HG03025 (cell line): ENCODE results near the gene CDC27.
"Not testable (repeated sequence)": the region's sequence is repeated elsewhere in the genome, so short reads cannot be mapped to it uniquely, and the experiment has no call there.

Source experiments
- ATAC-seq: cut with Tn5 transposase; IDR thresholded peaks from one replicate; pipeline ENCODE4 v1.9.1; 2021; ENCODE audit warnings: mild to moderate bottlenecking, moderate library complexity; ENCODE audit not compliant: unreplicated experiment, low FRiP score

CDC27 gene

DNA sequence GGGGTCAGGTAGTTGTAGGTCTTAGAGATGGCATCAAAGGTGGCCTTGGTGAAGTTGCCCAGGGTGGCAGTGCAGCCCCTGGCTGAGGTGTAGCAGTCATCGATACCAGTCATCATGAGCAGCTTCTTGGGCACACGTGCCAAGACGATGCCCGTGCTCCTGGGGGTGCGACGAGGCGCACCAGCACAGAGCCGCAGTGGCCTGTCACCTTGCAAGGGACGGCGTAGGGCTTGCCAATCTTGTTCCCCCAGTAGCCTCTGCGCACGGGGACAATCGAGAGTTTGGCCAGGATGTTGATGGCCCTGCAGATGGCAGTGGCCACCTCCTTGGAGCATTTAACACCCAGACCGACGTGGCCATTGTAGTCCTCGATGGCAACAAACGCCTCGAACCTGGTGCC, 29.8 kb downstream of the CDC27 start:
- ATAC-seq: no peak

DNA sequence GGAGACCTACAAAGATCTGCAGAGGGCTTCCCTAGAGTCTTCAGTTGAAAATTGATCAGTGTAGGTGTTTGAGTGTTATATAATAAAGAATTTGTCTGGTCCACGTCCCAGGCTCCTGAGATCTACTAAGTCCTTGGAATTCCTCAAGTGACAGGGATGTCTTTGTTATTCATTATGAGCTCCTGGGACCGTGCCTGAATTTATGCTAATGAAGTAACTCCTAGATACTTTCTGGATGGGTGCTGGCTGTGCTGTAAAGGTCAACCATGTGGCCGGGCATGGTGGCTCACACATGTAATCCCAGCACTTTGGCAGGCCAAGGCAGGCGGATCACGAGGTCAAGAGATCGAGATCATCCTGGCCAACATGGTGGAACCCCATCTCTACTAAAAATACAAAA, 43.7 kb downstream of the CDC27 start:
- no peak for ATAC-seq

DNA sequence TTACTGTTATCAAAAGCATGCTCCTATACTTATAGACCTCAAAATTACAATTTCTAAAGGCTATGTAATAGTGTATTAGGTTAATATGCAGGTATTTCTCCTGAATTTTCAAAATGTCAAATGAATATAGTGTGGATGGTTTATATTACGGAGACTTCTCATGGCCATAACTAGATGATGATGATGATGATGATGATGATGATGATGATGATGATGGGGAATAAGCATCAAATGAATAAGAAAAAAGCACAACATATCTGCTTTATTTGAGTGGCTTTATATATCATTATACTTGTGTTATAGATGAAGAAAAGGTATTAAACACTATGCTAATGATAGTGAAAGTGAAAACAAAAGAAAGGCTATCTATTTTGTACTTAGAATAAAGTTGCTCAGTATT, 53.9 kb downstream of the CDC27 start:
- ATAC-seq: no peak

DNA sequence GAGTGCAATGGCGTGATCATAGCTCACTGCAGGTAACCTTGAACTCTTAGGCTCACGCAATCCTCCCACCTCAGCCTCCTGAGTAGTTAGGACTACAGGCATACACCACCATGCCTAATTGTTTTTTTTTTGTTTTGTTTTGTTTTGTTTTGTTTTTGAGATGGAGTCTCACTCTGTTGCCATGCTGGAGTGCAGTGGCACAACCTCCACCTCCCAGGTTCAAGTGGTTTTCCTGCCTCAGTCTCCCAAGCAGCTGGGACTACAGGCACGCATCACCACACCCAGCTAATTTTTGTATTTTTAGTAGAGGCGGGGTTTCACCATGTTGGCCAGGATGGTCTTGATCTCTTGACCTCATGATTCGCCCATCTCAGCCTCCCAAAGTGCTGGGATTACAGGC, 54.7 kb downstream of the CDC27 start:
- not testable (repeated sequence) for ATAC-seq

- no peak for ATAC-seq
These were observed 57.3 kb downstream of the CDC27 start for GRCh38 chr17:47131761-47132160.

DNA sequence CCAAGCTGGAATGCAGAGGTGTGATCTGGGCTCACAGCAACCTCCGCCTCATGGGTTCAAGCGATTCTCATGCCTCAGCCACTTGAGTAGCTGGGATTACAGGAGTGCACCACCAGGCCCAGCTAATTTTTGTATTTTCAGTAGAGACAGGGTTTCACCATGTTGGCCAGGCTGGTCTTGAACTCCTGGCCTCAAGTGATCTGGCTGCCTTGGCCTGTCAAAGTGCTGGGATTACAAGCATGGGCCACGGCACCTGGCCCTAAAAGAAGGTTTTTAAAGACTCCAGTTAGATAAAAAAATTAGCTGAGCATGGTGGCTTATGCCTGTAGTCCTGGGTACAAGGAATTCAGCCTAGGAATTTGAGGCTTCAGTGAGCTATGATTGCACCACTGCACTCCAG, 62.3 kb downstream of the CDC27 start:
- ATAC-seq: not testable (repeated sequence)

DNA sequence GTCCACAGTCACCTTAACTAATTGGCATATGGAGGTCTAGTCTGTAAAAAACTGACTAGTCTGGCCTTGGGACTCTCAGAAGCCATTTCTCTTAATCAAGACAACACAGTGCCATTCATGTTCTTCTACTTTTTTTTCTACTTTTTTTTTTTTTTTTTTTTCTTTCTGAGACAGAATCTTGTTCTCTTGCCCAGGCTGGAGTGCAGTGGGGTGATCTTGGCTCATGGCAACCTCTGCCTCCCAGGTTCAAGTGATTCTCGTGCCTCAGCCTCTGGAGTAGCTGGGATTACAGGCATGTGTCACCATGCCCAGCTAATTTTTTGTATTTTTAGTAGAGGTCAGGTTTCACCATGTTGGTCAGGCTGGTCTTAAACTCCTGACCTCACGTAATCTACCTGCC, 65.8 kb downstream of the CDC27 start:
- ATAC-seq: not testable (repeated sequence)

DNA sequence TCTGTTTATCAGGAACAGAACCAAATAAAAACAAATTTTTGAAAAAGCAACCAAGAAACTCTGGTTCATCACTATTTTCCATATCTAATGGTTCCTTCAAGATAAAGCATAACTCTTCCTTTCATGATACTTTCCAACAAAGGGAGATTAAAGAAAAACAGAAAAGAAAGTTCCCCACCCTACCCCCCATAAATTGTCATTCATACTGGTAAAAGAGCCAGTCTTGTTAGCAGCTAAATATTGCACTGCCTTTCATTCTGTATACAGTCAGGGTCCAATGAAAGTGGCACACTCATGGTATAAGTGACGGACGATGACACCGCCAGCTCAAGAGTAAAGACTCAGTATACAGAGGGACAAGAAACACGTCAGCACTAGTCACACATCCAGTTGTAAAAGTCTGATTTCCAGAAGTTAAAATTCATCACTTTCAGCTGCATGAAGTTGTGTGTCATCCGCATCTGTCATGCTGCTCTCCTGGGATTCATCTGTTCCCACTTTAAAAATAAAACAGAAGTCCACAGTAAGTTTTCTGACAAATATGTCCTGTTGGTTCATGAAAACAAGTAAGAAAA, 68.5 kb downstream of the CDC27 start:
- ATAC-seq: no peak

DNA sequence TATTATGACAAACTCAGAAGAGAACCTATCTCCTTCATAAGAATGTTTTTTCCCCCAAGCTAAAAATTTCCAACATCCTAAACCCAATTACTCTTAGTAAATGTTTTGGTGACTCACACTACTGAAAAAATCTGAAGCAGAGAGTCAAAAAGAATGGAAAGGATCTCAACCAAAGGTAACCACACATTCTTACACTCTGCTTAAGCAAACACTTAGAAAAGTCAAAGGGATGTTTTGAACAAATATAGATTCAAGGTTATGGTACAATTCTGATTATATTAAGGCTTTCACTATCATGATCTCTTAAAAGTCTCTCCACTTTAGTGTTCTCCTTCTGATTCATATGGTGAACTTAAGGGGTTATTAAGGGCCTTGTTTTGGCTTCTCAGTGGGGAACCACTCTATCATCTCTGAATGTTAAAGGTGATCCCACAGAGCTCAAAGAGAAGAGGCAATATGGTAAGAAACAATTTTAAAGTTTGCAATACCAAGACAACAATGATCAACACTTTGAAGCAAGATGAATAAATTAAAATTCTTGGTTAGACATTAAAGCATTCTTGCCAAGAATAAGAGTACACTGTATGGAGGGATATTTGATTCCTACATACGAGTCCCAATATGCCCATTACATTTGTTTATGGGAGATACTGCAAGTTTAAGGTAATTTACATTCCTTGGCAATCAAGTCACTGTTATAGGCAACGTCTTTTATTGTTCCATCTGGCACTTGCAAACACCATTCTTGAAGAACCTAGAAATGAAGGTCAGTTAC, 69.2 kb downstream of the CDC27 start:
- ATAC-seq: no peak

- ATAC-seq: no peak
These were observed 71.7 kb downstream of the CDC27 start for GRCh38 chr17:47117386-47117785.

GRCh38 chr17:47106130-47106529, 83.0 kb downstream of the CDC27 start:
- no peak for ATAC-seq

GRCh38 chr17:47105246-47105645, 83.8 kb downstream of the CDC27 start:
- ATAC-seq: not testable (repeated sequence)

DNA sequence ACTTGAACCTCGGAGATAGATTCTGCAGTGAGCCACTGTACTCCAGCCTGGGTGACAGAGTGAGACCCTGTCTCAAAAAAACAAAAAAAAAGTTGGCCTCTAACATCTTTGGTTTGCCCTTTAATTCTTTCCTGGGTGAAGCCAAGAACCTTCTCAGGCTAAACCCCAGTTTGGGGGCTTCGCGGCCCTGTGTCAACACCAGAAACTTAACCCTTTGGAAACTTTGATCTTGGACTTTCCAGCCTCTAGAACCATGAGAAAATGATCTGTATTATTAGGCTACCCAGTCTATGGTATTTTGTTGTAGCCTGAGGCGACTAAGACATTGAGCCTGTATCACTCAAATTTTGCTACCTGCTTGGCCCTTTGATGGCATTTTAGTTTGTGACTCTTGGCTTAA, 86.2 kb downstream of the CDC27 start:
- ATAC-seq: no peak

DNA sequence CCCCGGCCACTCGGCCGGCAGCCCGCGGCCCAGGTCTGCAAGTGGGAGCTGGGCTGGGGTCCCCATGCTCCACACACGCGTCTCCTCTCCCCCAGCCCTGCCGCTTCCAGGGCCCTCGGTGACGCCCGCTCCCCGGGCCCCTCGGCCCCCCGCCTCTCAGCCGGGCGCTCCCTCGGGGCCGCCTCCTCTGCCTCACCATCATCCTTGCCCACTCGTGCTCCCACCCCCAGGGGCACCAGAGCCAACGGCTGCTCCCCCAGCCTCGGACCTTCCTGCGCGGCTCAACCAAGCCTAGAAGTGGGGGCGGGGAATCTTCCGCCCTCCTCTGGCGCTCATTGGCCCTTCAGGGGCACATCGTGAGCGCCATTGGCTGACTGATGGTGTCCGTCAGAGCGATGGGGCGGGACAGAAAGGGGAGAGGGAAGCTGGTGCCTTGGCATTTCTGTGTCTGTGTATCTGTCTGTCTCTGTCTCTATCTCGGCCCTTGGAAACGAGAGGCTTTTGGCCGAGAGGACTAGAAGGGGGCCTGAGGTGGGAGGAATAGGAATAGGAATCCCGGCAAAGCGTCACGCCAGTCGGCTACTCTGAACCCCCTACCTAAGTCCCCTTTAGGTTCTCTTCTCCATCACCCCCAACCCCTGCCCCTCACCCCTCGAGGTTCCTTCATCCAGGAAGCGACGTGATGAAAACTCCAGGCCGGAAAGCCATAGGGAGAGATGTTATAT, 88.9 kb downstream of the CDC27 start:
- ATAC-seq: peak; percentile 84

DNA sequence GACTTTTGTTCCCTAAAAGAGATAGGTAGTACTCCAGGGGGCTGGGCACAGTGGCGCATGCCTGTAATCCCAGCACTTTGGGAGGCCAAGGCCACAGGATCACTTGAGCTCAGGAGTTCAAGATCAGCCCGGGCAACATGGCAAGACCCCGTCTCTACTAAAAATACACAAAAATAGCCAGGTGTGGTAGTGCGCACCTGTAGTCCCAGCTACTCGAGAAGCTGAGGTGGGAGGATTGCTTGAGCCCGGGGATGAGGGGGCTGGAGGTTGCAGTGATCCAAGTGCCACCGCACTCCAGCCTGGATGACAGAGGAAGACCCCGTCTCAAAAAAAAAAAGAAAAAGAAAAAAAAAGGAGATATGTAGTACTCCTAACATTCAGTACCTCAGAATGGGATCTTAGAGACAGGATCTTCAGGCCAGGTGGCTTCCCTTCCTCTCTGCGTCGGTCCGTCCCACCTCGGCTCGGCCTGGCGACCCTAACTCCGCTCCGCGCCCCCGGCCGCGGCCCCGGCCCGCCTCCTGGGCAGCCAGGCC, 89.6 kb downstream of the CDC27 start:
- ATAC-seq: peak; percentile 24

DNA sequence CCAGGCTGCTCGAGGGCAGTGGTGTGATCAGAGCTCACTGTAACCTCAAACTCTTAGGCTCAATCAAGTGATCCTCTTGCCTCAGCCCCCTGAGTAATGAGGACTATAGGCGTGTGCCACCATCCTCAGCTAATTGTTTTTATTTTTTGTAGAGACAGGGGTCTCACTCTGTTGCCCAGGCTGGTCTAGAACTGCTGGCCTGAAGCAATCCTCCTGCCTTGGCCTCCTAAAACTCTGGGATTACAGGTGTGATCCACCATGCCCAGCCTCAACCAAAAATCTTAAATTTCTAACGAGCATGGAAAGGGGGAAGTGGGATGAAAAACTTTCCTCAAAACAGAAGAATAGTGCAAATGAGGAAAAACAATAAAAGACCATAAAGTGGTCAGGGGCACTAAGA, 92.8 kb downstream of the CDC27 start:
- ATAC-seq: no peak

DNA sequence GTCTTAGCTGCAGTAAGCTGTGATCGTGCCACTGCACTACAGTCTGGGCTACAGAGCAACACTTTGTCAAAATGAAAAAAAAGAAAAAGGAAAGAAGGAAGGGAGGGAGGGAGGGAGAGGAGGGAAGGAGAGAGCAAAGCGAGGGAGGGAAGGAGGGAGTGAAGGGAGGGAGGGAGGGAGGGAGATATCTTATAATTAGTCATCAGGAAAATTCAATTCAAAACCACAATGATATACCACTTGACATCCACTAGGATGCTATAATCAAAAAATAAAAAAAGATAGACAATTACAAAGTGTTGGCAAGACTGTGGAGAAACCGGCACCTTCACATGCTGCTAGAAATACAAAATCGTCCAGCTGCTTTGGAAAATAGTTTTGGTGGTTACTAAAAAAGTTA, 93.8 kb downstream of the CDC27 start:
- ATAC-seq: no peak

- ATAC-seq: no peak
These were observed 102.0 kb downstream of the CDC27 start for GRCh38 chr17:47087093-47087492.

GRCh38 chr17:47085736-47086135, 103.4 kb downstream of the CDC27 start:
- no peak for ATAC-seq

- no peak for ATAC-seq
These were observed 110.3 kb downstream of the CDC27 start for GRCh38 chr17:47078801-47079200.

- ATAC-seq: no peak
These were observed 111.5 kb downstream of the CDC27 start for GRCh38 chr17:47077576-47077975.
